ENCODE data around the gene TJP1. TPM values are rescaled to one million over a fixed set of nuclear protein-coding genes. Genes with fewer than 3 reads are reported as not detected.

The TJP1 gene
- total and polyA plus RNA-seq, 5 donors from 2014 or later, result 0.06 TPM; not detected in 4

- no peak for DNase-seq
- H3K36me3 Mint-ChIP-seq, result no peaks in the 10 kb centered on the region
- H3K27ac Mint-ChIP-seq, result no peak overlapping the region
- H3K9me3 Mint-ChIP-seq, result no peaks in the 10 kb centered on the region
- H3K4me3 ChIP-seq (ENCODE audit: low read depth, low read length), result no peak overlapping the region
- ATAC-seq (ENCODE audit: low read depth in 2 of 2), result no peak
- no peaks in the 10 kb centered on the region for H3K27me3 Mint-ChIP-seq
- H3K4me1 ChIP-seq (ENCODE audit: control insufficient read depth, insufficient read depth, low read length, poor library complexity, severe bottlenecking), result no peaks in the 10 kb centered on the region
- H3K9me3 ChIP-seq (ENCODE audit: control insufficient read depth in 2 of 2, low read length in 2 of 2), result no peaks in the 10 kb centered on the region
- no peaks in the 10 kb centered on the region for H3K36me3 ChIP-seq (ENCODE audit: control insufficient read depth, insufficient read depth, low read length)
- H3K4me1 Mint-ChIP-seq, result no peaks in the 10 kb centered on the region
- no peaks in the 10 kb centered on the region for H3K27me3 ChIP-seq (ENCODE audit: control insufficient read depth, insufficient read depth, low read length)
- H3K4me3 Mint-ChIP-seq, result no peak overlapping the region
- no peak overlapping the region for H3K27ac ChIP-seq (ENCODE audit: insufficient read depth, low read length, poor library complexity, severe bottlenecking)
Measured at GRCh38 chr15:29687939-29688505, 134.2 kb downstream of the TJP1 start.

GRCh38 chr15:29687204-29687815, 135.0 kb downstream of the TJP1 start:
- DNase-seq, result no peak
- H3K27me3 Mint-ChIP-seq, result no peaks in the 10 kb centered on the region

GRCh38 chr15:29686445-29687203, 135.6 kb downstream of the TJP1 start:
- H3K36me3 ChIP-seq (ENCODE audit: control insufficient read depth, insufficient read depth, low read length), result no peaks in the 10 kb centered on the region
- H3K4me3 Mint-ChIP-seq, result no peak overlapping the region
- no peak overlapping the region for H3K27ac Mint-ChIP-seq
- no peak overlapping the region for H3K4me3 ChIP-seq (ENCODE audit: low read depth, low read length)
- DNase-seq (no peak), ATAC-seq (ENCODE audit: low read depth in 2 of 2) (no peak)
- H3K4me1 Mint-ChIP-seq, result no peaks in the 10 kb centered on the region
- H3K27ac ChIP-seq (ENCODE audit: insufficient read depth, low read length, poor library complexity, severe bottlenecking), result no peak overlapping the region
- no peaks in the 10 kb centered on the region for H3K27me3 ChIP-seq (ENCODE audit: control insufficient read depth, insufficient read depth, low read length)
- H3K9me3 ChIP-seq (ENCODE audit: control insufficient read depth in 2 of 2, low read length in 2 of 2), result no peaks in the 10 kb centered on the region
- no peaks in the 10 kb centered on the region for H3K9me3 Mint-ChIP-seq
- H3K4me1 ChIP-seq (ENCODE audit: control insufficient read depth, insufficient read depth, low read length, poor library complexity, severe bottlenecking), result no peaks in the 10 kb centered on the region
- H3K27me3 Mint-ChIP-seq, result no peaks in the 10 kb centered on the region
- H3K36me3 Mint-ChIP-seq, result no peaks in the 10 kb centered on the region

More at GRCh38 chr15:29687204-29687815, 135.0 kb downstream of the TJP1 start:
- H3K9me3 ChIP-seq (ENCODE audit: control insufficient read depth in 2 of 2, low read length in 2 of 2), result no peaks in the 10 kb centered on the region
- H3K4me1 Mint-ChIP-seq, result no peaks in the 10 kb centered on the region
- H3K27ac ChIP-seq (ENCODE audit: insufficient read depth, low read length, poor library complexity, severe bottlenecking), result no peak overlapping the region
- H3K9me3 Mint-ChIP-seq, result no peaks in the 10 kb centered on the region
- H3K36me3 Mint-ChIP-seq, result no peaks in the 10 kb centered on the region
- no peaks in the 10 kb centered on the region for H3K27me3 ChIP-seq (ENCODE audit: control insufficient read depth, insufficient read depth, low read length)
- no peak for ATAC-seq (ENCODE audit: low read depth in 2 of 2)
- no peak overlapping the region for H3K4me3 Mint-ChIP-seq
- no peaks in the 10 kb centered on the region for H3K4me1 ChIP-seq (ENCODE audit: control insufficient read depth, insufficient read depth, low read length, poor library complexity, severe bottlenecking)
- no peak overlapping the region for H3K4me3 ChIP-seq (ENCODE audit: low read depth, low read length)
- no peaks in the 10 kb centered on the region for H3K36me3 ChIP-seq (ENCODE audit: control insufficient read depth, insufficient read depth, low read length)
- H3K27ac Mint-ChIP-seq, result no peak overlapping the region

GRCh38 chr15:29686079-29686425, 136.2 kb downstream of the TJP1 start:
- Mint-ChIP-seq H3K4me1 (no peaks in the 10 kb centered on the region), H3K27ac (no peak overlapping the region), H3K36me3 (no peaks in the 10 kb centered on the region), H3K27me3 (no peaks in the 10 kb centered on the region), H3K4me3 (no peak overlapping the region), H3K9me3 (no peaks in the 10 kb centered on the region)
- H3K27ac ChIP-seq (ENCODE audit: insufficient read depth, low read length, poor library complexity, severe bottlenecking), result no peak overlapping the region
- no peaks in the 10 kb centered on the region for H3K36me3 ChIP-seq (ENCODE audit: control insufficient read depth, insufficient read depth, low read length)
- H3K9me3 ChIP-seq (ENCODE audit: control insufficient read depth in 2 of 2, low read length in 2 of 2), result no peaks in the 10 kb centered on the region
- no peak for ATAC-seq (ENCODE audit: low read depth in 2 of 2)
- no peaks in the 10 kb centered on the region for H3K27me3 ChIP-seq (ENCODE audit: control insufficient read depth, insufficient read depth, low read length)
- H3K4me1 ChIP-seq (ENCODE audit: control insufficient read depth, insufficient read depth, low read length, poor library complexity, severe bottlenecking), result no peaks in the 10 kb centered on the region
- no peak overlapping the region for H3K4me3 ChIP-seq (ENCODE audit: low read depth, low read length)
- DNase-seq, result no peak

- Histone ChIP-seq H3K36me3 (ENCODE audit: control insufficient read depth, insufficient read depth, low read length) (no peaks in the 10 kb centered on the region), H3K9me3 (ENCODE audit: control insufficient read depth in 2 of 2, low read length in 2 of 2) (no peaks in the 10 kb centered on the region), H3K27ac (ENCODE audit: insufficient read depth, low read length, poor library complexity, severe bottlenecking) (no peak overlapping the region), H3K4me3 (ENCODE audit: low read depth, low read length) (no peak overlapping the region), H3K27me3 (ENCODE audit: control insufficient read depth, insufficient read depth, low read length) (no peaks in the 10 kb centered on the region), H3K4me1 (ENCODE audit: control insufficient read depth, insufficient read depth, low read length, poor library complexity, severe bottlenecking) (no peaks in the 10 kb centered on the region)
- no peak for DNase-seq
- H3K27ac Mint-ChIP-seq, result no peak overlapping the region
- H3K4me1 Mint-ChIP-seq, result no peaks in the 10 kb centered on the region
- H3K4me3 Mint-ChIP-seq, result no peak overlapping the region
- no peaks in the 10 kb centered on the region for H3K27me3 Mint-ChIP-seq
- no peak for ATAC-seq (ENCODE audit: low read depth in 2 of 2)
- no peaks in the 10 kb centered on the region for H3K9me3 Mint-ChIP-seq
- no peaks in the 10 kb centered on the region for H3K36me3 Mint-ChIP-seq
Measured at GRCh38 chr15:29685156-29686078, 136.9 kb downstream of the TJP1 start.

GRCh38 chr15:29682781-29683180, 139.5 kb downstream of the TJP1 start:
- Histone ChIP-seq H3K27ac (ENCODE audit: insufficient read depth, low read length, poor library complexity, severe bottlenecking) (no peak overlapping the region), H3K4me3 (ENCODE audit: low read depth, low read length) (no peak overlapping the region), H3K27me3 (ENCODE audit: control insufficient read depth, insufficient read depth, low read length) (no peaks in the 10 kb centered on the region), H3K4me1 (ENCODE audit: control insufficient read depth, insufficient read depth, low read length, poor library complexity, severe bottlenecking) (no peaks in the 10 kb centered on the region), H3K36me3 (ENCODE audit: control insufficient read depth, insufficient read depth, low read length) (no peaks in the 10 kb centered on the region), H3K9me3 (ENCODE audit: control insufficient read depth in 2 of 2, low read length in 2 of 2) (no peaks in the 10 kb centered on the region)
- Mint-ChIP-seq H3K36me3 (no peaks in the 10 kb centered on the region), H3K4me3 (no peak overlapping the region), H3K27me3 (no peaks in the 10 kb centered on the region), H3K9me3 (no peaks in the 10 kb centered on the region), H3K27ac (no peak overlapping the region), H3K4me1 (no peaks in the 10 kb centered on the region)
- ATAC-seq (ENCODE audit: low read depth in 2 of 2) (no peak), DNase-seq (no peak)

GRCh38 chr15:29682361-29682760, 139.9 kb downstream of the TJP1 start:
- Mint-ChIP-seq H3K36me3 (no peaks in the 10 kb centered on the region), H3K4me1 (no peaks in the 10 kb centered on the region), H3K9me3 (no peaks in the 10 kb centered on the region), H3K4me3 (no peak overlapping the region), H3K27ac (no peak overlapping the region), H3K27me3 (no peaks in the 10 kb centered on the region)
- ATAC-seq (ENCODE audit: low read depth in 2 of 2), result no peak
- Histone ChIP-seq H3K27ac (ENCODE audit: insufficient read depth, low read length, poor library complexity, severe bottlenecking) (no peak overlapping the region), H3K4me1 (ENCODE audit: control insufficient read depth, insufficient read depth, low read length, poor library complexity, severe bottlenecking) (no peaks in the 10 kb centered on the region), H3K27me3 (ENCODE audit: control insufficient read depth, insufficient read depth, low read length) (no peaks in the 10 kb centered on the region), H3K9me3 (ENCODE audit: control insufficient read depth in 2 of 2, low read length in 2 of 2) (no peaks in the 10 kb centered on the region), H3K36me3 (ENCODE audit: control insufficient read depth, insufficient read depth, low read length) (no peaks in the 10 kb centered on the region), H3K4me3 (ENCODE audit: low read depth, low read length) (no peak overlapping the region)
- DNase-seq, result no peak

All from CD4-positive, CD25-positive, alpha-beta regulatory T cell (primary cell).